H1 (cell line): ENCODE measurements around the gene POPDC2.

Experiments used
- BRCA1 ChIP-seq: IDR thresholded peaks from 2 replicates; pipeline ENCODE4 v1.6.1; 2012; ENCODE audit warnings: low read depth, low read length, improper control_type of control experiment
- EP300 ChIP-seq, 2 experiments: IDR thresholded peaks; 1 replicate in 1 of 2; 2 replicates in 1 of 2; pipeline ENCODE4 v1.6.1; 2011 to 2012; ENCODE audit warnings: low read depth in 2 of 2, low read length in 2 of 2, mild to moderate bottlenecking in 2 of 2, borderline replicate concordance in 1 of 2, inconsistent platforms in 1 of 2, moderate library complexity in 1 of 2
- KDM1A ChIP-seq: fragments of 200-600, 300-600 bp; sonication (generic); IDR thresholded peaks from 2 replicates; pipeline ENCODE4 v1.7.1; 2016; ENCODE audit warnings: mild to moderate bottlenecking, low read length, borderline replicate concordance
- NANOG ChIP-seq: IDR thresholded peaks from 2 replicates; pipeline ENCODE4 v1.6.1; 2011; ENCODE audit warnings: low read length, low read depth, mild to moderate bottlenecking, inconsistent platforms; ENCODE audit not compliant: insufficient read depth, poor library complexity, severe bottlenecking
- POLR2A ChIP-seq, 2 experiments: IDR thresholded peaks; 1 replicate in 1 of 2; 2 replicates in 1 of 2; pipeline ENCODE4 v1.6.1; 2011; ENCODE audit warnings: low read depth in 2 of 2, low read length in 2 of 2, mild to moderate bottlenecking in 2 of 2; ENCODE audit errors: control extremely low read depth in 1 of 2
- TAF1 ChIP-seq: IDR thresholded peaks from 2 replicates; pipeline ENCODE4 v1.6.1; 2011; ENCODE audit warnings: mild to moderate bottlenecking, low read depth, low read length
- TF ChIP-seq, protein P1 (sequence below), 3 experiments: IDR thresholded peaks; 1 replicate in 2 of 3; 2 replicates in 1 of 3; pipeline versions ENCODE4 v1.5.1 to v1.6.1; 2011; ENCODE audit warnings: low read length in 3 of 3, mild to moderate bottlenecking in 3 of 3, inconsistent platforms in 2 of 3, low read depth in 1 of 3, moderate library complexity in 1 of 3; ENCODE audit not compliant: insufficient read depth in 1 of 3; ENCODE audit errors: control extremely low read depth in 1 of 3

DNA sequence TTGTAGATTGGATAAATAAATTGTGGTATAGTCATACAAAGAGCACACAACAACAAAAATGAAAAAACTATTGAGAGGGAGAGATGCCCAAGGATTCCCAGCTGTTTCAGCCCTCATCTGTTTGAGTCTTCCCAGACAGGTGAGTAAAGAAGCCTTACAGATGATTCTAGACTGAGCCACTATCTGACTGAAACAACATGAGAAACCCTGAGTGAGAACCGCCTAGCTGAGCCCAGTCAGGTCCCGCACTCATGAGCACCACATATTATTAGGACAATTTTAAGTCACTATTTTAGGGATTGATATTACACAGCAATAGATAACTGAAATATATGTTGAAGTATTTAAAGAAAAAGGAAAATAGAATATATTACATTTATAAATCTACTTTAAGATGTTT lies 19.0 kb downstream of the POPDC2 start:
- no peak for TF ChIP-seq BRCA1
- no peak for TF ChIP-seq POLR2A (IDR thresholded peaks at IDR 0.05; ENCODE audit: control extremely low read depth in 1 of 2, low read depth in 2 of 2, low read length in 2 of 2)
- TF ChIP-seq EP300 (IDR thresholded peaks at IDR 0.05; ENCODE audit: borderline replicate concordance in 1 of 2, low read depth in 2 of 2, low read length in 2 of 2), result no peak
- no peak for TF ChIP-seq KDM1A
- TF ChIP-seq, protein P1, sequence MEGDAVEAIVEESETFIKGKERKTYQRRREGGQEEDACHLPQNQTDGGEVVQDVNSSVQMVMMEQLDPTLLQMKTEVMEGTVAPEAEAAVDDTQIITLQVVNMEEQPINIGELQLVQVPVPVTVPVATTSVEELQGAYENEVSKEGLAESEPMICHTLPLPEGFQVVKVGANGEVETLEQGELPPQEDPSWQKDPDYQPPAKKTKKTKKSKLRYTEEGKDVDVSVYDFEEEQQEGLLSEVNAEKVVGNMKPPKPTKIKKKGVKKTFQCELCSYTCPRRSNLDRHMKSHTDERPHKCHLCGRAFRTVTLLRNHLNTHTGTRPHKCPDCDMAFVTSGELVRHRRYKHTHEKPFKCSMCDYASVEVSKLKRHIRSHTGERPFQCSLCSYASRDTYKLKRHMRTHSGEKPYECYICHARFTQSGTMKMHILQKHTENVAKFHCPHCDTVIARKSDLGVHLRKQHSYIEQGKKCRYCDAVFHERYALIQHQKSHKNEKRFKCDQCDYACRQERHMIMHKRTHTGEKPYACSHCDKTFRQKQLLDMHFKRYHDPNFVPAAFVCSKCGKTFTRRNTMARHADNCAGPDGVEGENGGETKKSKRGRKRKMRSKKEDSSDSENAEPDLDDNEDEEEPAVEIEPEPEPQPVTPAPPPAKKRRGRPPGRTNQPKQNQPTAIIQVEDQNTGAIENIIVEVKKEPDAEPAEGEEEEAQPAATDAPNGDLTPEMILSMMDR (IDR thresholded peaks at IDR 0.05; ENCODE audit: control extremely low read depth in 1 of 3, insufficient read depth in 1 of 3, low read depth in 1 of 3, low read length in 3 of 3), result no peak
- no peak for TF ChIP-seq NANOG
- TF ChIP-seq TAF1, result no peak
